B cell (primary cell): ENCODE measurements around the gene OR1I1. TPM values are rescaled to one million over a fixed set of nuclear protein-coding genes. Genes with fewer than 3 reads are reported as not detected.
A peak's percentile ranks its signal among the peaks of the same experiment; 100 is the strongest.

ENCODE experiments used
- ATAC-seq: fragments of 200-7000 bp; cut with Tn5 transposase; one replicate; pipeline ENCODE4 v1.10.0; 2021; ENCODE audit warnings: low read depth, mild to moderate bottlenecking, moderate number of reproducible peaks, moderate library complexity
- CTCF ChIA-PET: fragments of 350-600 bp; sonication (Branson Sonifier 250); formaldehyde crosslinking; loops from one replicate; lab custom pipeline; 2021; ENCODE audit warnings: antibody characterized with exemption, inconsistent platforms; lab: Charles Lee
- POLR2A ChIA-PET: fragments of 350-600 bp; sonication (Branson Sonifier 250); formaldehyde crosslinking; loops from one replicate; lab custom pipeline; 2021; ENCODE audit warnings: antibody characterized with exemption; lab: Charles Lee
- DNase-seq: peaks from one replicate; pipeline ENCODE4 v3.0.0; 2013
- H2AFZ ChIP-seq: 2 replicates; pipeline ENCODE4 v1.6.1; 2012; ENCODE audit warnings: mild to moderate bottlenecking, low read depth, low read length; ENCODE audit not compliant: insufficient read depth, poor library complexity, severe bottlenecking
- H3K27ac ChIP-seq, 2 donors: 1 replicate in 1 of 2; 2 replicates in 1 of 2; pipeline ENCODE4 v1.5.1; 2012 to 2013; ENCODE audit warnings: low read length in 2 of 2, mild to moderate bottlenecking in 2 of 2, moderate library complexity in 1 of 2
- H3K27me3 ChIP-seq, 4 experiments: fragments of 200-600 bp in 1 of 4; sonication (generic) in 1 of 4; replicated peaks in 1 of 4; 1 replicate in 2 of 4; 2 replicates in 2 of 4; pipeline versions ENCODE4 v1.6.1 to v1.7.0; 2013 to 2016; ENCODE audit warnings: low read length in 3 of 4, mild to moderate bottlenecking in 2 of 4, mixed read lengths in 1 of 4, moderate library complexity in 1 of 4; ENCODE audit not compliant: insufficient read depth in 4 of 4, control insufficient read depth in 3 of 4; ENCODE audit errors: control extremely low read depth in 1 of 4
- H3K36me3 ChIP-seq, 2 experiments: replicated peaks in 1 of 2; 1 replicate in 1 of 2; 2 replicates in 1 of 2; pipeline versions ENCODE4 v1.6.1 to v1.7.1; 2013; ENCODE audit warnings: low read length in 1 of 2; ENCODE audit not compliant: insufficient read depth in 2 of 2, control insufficient read depth in 1 of 2; ENCODE audit errors: control extremely low read depth in 1 of 2, extremely low read depth in 1 of 2
- H3K4me1 ChIP-seq, 2 donors: fragments of 200-600 bp in 1 of 2; sonication (generic) in 1 of 2; 1 replicate in 1 of 2; 2 replicates in 1 of 2; pipeline versions ENCODE4 v1.5.1 to v1.6.1; 2013 to 2017; ENCODE audit warnings: low read length in 2 of 2; ENCODE audit not compliant: control insufficient read depth in 2 of 2, insufficient read depth in 2 of 2
- H3K4me2 ChIP-seq: replicated peaks from 2 replicates; pipeline ENCODE3; 2012; ENCODE audit warnings: mild to moderate bottlenecking, low read depth, low read length; ENCODE audit not compliant: poor library complexity, severe bottlenecking
- H3K4me3 ChIP-seq, 5 experiments: fragments of 200-600 bp in 1 of 5; sonication (generic) in 1 of 5; 1 replicate in 3 of 5; 2 replicates in 2 of 5; pipeline versions ENCODE4 v1.5.1 to v1.7.0; 2011 to 2016; ENCODE audit warnings: low read length in 4 of 5, mild to moderate bottlenecking in 4 of 5, low read depth in 2 of 5, control low read depth in 1 of 5, moderate library complexity in 1 of 5; ENCODE audit not compliant: insufficient read depth in 1 of 5; ENCODE audit errors: control extremely low read depth in 1 of 5, extremely low read depth in 1 of 5
- H3K79me2 ChIP-seq: fragments of 200-600 bp; sonication (generic); one replicate; pipeline ENCODE4 v1.6.0; 2016; ENCODE audit warnings: low read length; ENCODE audit not compliant: control insufficient read depth, insufficient read depth
- H3K9ac ChIP-seq: fragments of 200-600 bp; sonication (generic); 2 replicates; pipeline ENCODE4 v1.6.1; 2017; ENCODE audit warnings: mild to moderate bottlenecking, low read length, moderate library complexity
- H3K9me3 ChIP-seq, 3 donors: one replicate each; pipeline versions ENCODE4 v1.6.1 to v1.7.1; 2013; ENCODE audit warnings: low read length in 2 of 3; ENCODE audit not compliant: control insufficient read depth in 2 of 3, insufficient read depth in 1 of 3; ENCODE audit errors: control extremely low read depth in 1 of 3
- H4K20me1 ChIP-seq: 2 replicates; pipeline ENCODE4 v1.6.0; 2012; ENCODE audit warnings: mild to moderate bottlenecking, low read length; ENCODE audit not compliant: insufficient read depth, control insufficient read depth, poor library complexity, severe bottlenecking
- H3K27ac Mint-ChIP-seq: one replicate; pipeline ENCODE4 v1.8.0; 2021; ENCODE audit warnings: mixed read lengths
- H3K27me3 Mint-ChIP-seq: one replicate; pipeline ENCODE4 v1.8.0; 2021; ENCODE audit warnings: mixed read lengths
- H3K4me1 Mint-ChIP-seq: one replicate; pipeline ENCODE4 v1.8.0; 2021; ENCODE audit warnings: mixed read lengths
- H3K4me3 Mint-ChIP-seq: one replicate; pipeline ENCODE4 v1.8.0; 2021; ENCODE audit warnings: mixed read lengths
- H3K9me3 Mint-ChIP-seq: one replicate; pipeline ENCODE4 v1.8.0; 2022; ENCODE audit warnings: mixed read lengths; ENCODE audit not compliant: insufficient read depth
- CTCF ChIP-seq: fragments of 200-600 bp; IDR thresholded peaks from one replicate; pipeline ENCODE4 v1.8.0; 2022; ENCODE audit warnings: antibody characterized with exemption, mild to moderate bottlenecking
- EZH2 ChIP-seq: IDR thresholded peaks from 2 replicates; pipeline ENCODE4 v1.6.1; 2012; ENCODE audit warnings: borderline replicate concordance, low read depth, mild to moderate bottlenecking, moderate library complexity, low read length; ENCODE audit not compliant: insufficient read depth, poor library complexity, severe bottlenecking
- WGBS: methylation state at CpG from one replicate; pipeline ENCODE4 v1.1.5; 2013; ENCODE audit warnings: missing lambda C conversion rate; ENCODE audit not compliant: insufficient coverage; 5-methylcytosine and 5-hydroxymethylcytosine counted together
- intact Hi-C: fragments of 100-400 bp; cut with micrococcal nuclease; formaldehyde crosslinking; loops from one replicate; pipeline ENCODE4 v1.10.0; 2022
- polyA plus RNA-seq: library from polyadenylated mRNA; depleted of rRNA; stranded (reverse); fragments of >200 nt; gene quantifications from 2 replicates; pipeline ENCODE4 v1.2.3, GENCODE V29; 2012
- total RNA-seq, 2 donors: library from RNA; stranded (reverse); fragments of 120-200 nt in 1 of 2; gene quantifications; 1 replicate in 1 of 2; 2 replicates in 1 of 2; pipeline versions ENCODE4 v1.2.3 to v1.2.4, GENCODE V29; 2013 to 2022

Gene OR1I1
- total and polyA plus RNA-seq, 2 donors (not counting 1 experiment from before 2014, with no cell fraction given): not detected

- Mint-ChIP-seq H3K27ac (peak overlapping the region; percentile 67), H3K9me3 (no peaks in the 10 kb centered on the region), H3K4me3 (peak overlapping the region; percentile 98), H3K4me1 (peaks cover 19% of the 10 kb centered on the region), H3K27me3 (peaks cover 3% of the 10 kb centered on the region)
- no peak for DNase-seq
- Histone ChIP-seq H2AFZ (no peak overlapping the region), H4K20me1 (peaks cover 8% of the 10 kb centered on the region), H3K27ac (no peak overlapping the region), H3K9ac (no peak overlapping the region), H3K4me3 (no peak overlapping the region), H3K27me3 (no peaks in the 10 kb centered on the region), H3K9me3 (no peaks in the 10 kb centered on the region), H3K79me2 (peaks cover 5% of the 10 kb centered on the region), H3K36me3 (peaks cover 0 to 24% of the 10 kb centered on the region in 2 experiments), H3K4me1 (peaks cover 10 to 12% of the 10 kb centered on the region in 2 donors), H3K4me2 (no peak overlapping the region)
- intact Hi-C loops: loop anchor here (10.0 kb wide), 1 partner anchor 548 kb away; the partner anchor contains the start of gene NDUFB7
- ATAC-seq: no peak
- ChIA-PET CTCF (interaction anchor here (0.5 to 1.2 kb wide), 2 partner anchors 32 to 432 kb away, joined by 3 to 5 read pairs; no protein-coding TSS in a partner anchor), POLR2A (no interaction called here)
- no peak for TF ChIP-seq CTCF
- TF ChIP-seq EZH2: no peak
- WGBS: 97% methylated on average over 22 of the region's 22 CpGs
Observed at GRCh38 chr19:15123031-15123890, 41.2 kb downstream of the OR1I1 start.

GRCh38 chr19:15123900-15124299 lies 41.9 kb downstream of the OR1I1 start:
- Histone ChIP-seq H3K27ac (peak overlapping the region in 1 of 2 donors; percentile 97), H3K4me3 (no peak overlapping the region), H3K9ac (no peak overlapping the region), H3K4me2 (peak overlapping the region; percentile 86), H3K27me3 (no peaks in the 10 kb centered on the region), H4K20me1 (peaks cover 8% of the 10 kb centered on the region), H3K36me3 (peaks cover 0 to 18% of the 10 kb centered on the region in 2 experiments), H3K9me3 (no peaks in the 10 kb centered on the region), H2AFZ (no peak overlapping the region), H3K79me2 (peaks cover 5% of the 10 kb centered on the region), H3K4me1 (peaks cover 10 to 12% of the 10 kb centered on the region in 2 donors)
- ChIA-PET CTCF (interaction anchor here (0.5 to 1.2 kb wide), 5 partner anchors 22 to 432 kb away, joined by 3 to 5 read pairs (median 3); no protein-coding TSS in a partner anchor), POLR2A (no interaction called here)
- no peak for DNase-seq
- Mint-ChIP-seq H3K4me1 (peaks cover 19% of the 10 kb centered on the region), H3K27ac (peak overlapping the region; percentile 97), H3K27me3 (peaks cover 4% of the 10 kb centered on the region), H3K4me3 (peak overlapping the region; percentile 98), H3K9me3 (no peaks in the 10 kb centered on the region)
- no peak for ATAC-seq
- WGBS: 77% methylated on average over 5 of the region's 5 CpGs
- intact Hi-C loops: loop anchor here (10.0 kb wide), 1 partner anchor 549 kb away; the partner anchor contains the start of gene NDUFB7
- TF ChIP-seq EZH2: no peak
- no peak for TF ChIP-seq CTCF
